NCI-H82 (cell line): ENCODE results near the gene C16orf74.

Experiments
- DNase-seq: peaks from one replicate; lab custom pipeline; 2025; lab: John Stamatoyannopoulos, UW

C16orf74 gene

GRCh38 chr16:85717393-85718152 lies 33.3 kb downstream of the C16orf74 start:
- DNase-seq: peak; percentile 87

GRCh38 chr16:85716680-85717038 lies 34.2 kb downstream of the C16orf74 start:
- peak; percentile 54 for DNase-seq

- DNase-seq: no peak
Observed at GRCh38 chr16:85716022-85716679, 34.7 kb downstream of the C16orf74 start.

GRCh38 chr16:85715169-85716021 lies 35.5 kb downstream of the C16orf74 start:
- DNase-seq: peak; percentile 76

- DNase-seq: peak; percentile 25
Observed at GRCh38 chr16:85712801-85713200, 38.1 kb downstream of the C16orf74 start.

GRCh38 chr16:85711982-85712587 lies 38.8 kb downstream of the C16orf74 start:
- DNase-seq: no peak

- DNase-seq: no peak
Observed at GRCh38 chr16:85710732-85711131, 40.2 kb downstream of the C16orf74 start.

- DNase-seq: no peak
Observed at GRCh38 chr16:85709766-85710585, 40.9 kb downstream of the C16orf74 start.

GRCh38 chr16:85708338-85708737 lies 42.6 kb downstream of the C16orf74 start:
- no peak for DNase-seq

- no peak for DNase-seq
Observed at GRCh38 chr16:85707528-85708095, 43.3 kb downstream of the C16orf74 start.

- no peak for DNase-seq
Observed at GRCh38 chr16:85706449-85707034, 44.4 kb downstream of the C16orf74 start.

- DNase-seq: no peak
Observed at GRCh38 chr16:85704900-85705846, 45.7 kb downstream of the C16orf74 start.

GRCh38 chr16:85704011-85704410 lies 46.9 kb downstream of the C16orf74 start:
- DNase-seq: no peak

GRCh38 chr16:85699628-85700027 lies 51.3 kb downstream of the C16orf74 start:
- no peak for DNase-seq

GRCh38 chr16:85698935-85699558 lies 51.8 kb downstream of the C16orf74 start:
- no peak for DNase-seq

GRCh38 chr16:85698459-85698891 lies 52.4 kb downstream of the C16orf74 start:
- DNase-seq: no peak

GRCh38 chr16:85697431-85697830 lies 53.5 kb downstream of the C16orf74 start:
- no peak for DNase-seq

GRCh38 chr16:85696781-85697180 lies 54.1 kb downstream of the C16orf74 start:
- no peak for DNase-seq
